ENCODE measurements around the gene GCSAM.

Gene GCSAM

GRCh38 chr3:112097378-112097777 lies 35.7 kb downstream of the GCSAM start:
- DNase-seq = no peak

- no peak for DNase-seq
These were observed 36.9 kb downstream of the GCSAM start for GRCh38 chr3:112096176-112096575.

- DNase-seq = no peak
These were observed 37.3 kb downstream of the GCSAM start for GRCh38 chr3:112095731-112096130.

GRCh38 chr3:112093180-112093522 lies 39.9 kb downstream of the GCSAM start:
- no peak for DNase-seq

GRCh38 chr3:112092496-112093179 lies 40.4 kb downstream of the GCSAM start:
- DNase-seq = no peak

GRCh38 chr3:112090887-112091586 lies 42.0 kb downstream of the GCSAM start:
- DNase-seq = no peak

- no peak for DNase-seq
These were observed 42.8 kb downstream of the GCSAM start for GRCh38 chr3:112089956-112090886.

- DNase-seq = no peak
These were observed 44.1 kb downstream of the GCSAM start for GRCh38 chr3:112088944-112089343.

GRCh38 chr3:112087746-112088145 lies 45.3 kb downstream of the GCSAM start:
- no peak for DNase-seq

GRCh38 chr3:112086875-112087524 lies 46.0 kb downstream of the GCSAM start:
- no peak for DNase-seq

GRCh38 chr3:112086076-112086854 lies 46.8 kb downstream of the GCSAM start, which contains the start of gene C3orf52:
C3orf52 (plus strand) TSS chr3:112086389; CDS start chr3:112086408, 19 bp downstream.
- peak; percentile 50 for DNase-seq

GRCh38 chr3:112085735-112086075 lies 47.3 kb downstream of the GCSAM start:
- no peak for DNase-seq

GRCh38 chr3:112084980-112085705 lies 47.9 kb downstream of the GCSAM start:
- DNase-seq = no peak

- DNase-seq = no peak
These were observed 49.8 kb downstream of the GCSAM start for GRCh38 chr3:112083239-112083638.

- no peak for DNase-seq
These were observed 54.6 kb downstream of the GCSAM start for GRCh38 chr3:112078125-112079083.

- no peak for DNase-seq
These were observed 58.2 kb downstream of the GCSAM start for GRCh38 chr3:112074616-112075497.

GRCh38 chr3:112074006-112074405 lies 59.0 kb downstream of the GCSAM start:
- no peak for DNase-seq

- peak; percentile 72 for DNase-seq
These were observed 60.5 kb downstream of the GCSAM start for GRCh38 chr3:112072387-112073060.

Data from CD4-positive, alpha-beta T cell treated with Interleukin-15 for 1 hour (primary cell).